ENCODE measurements around the gene NEGR1.
A peak's percentile ranks its signal among the peaks of the same experiment; 100 is the strongest.

The NEGR1 gene

DNA sequence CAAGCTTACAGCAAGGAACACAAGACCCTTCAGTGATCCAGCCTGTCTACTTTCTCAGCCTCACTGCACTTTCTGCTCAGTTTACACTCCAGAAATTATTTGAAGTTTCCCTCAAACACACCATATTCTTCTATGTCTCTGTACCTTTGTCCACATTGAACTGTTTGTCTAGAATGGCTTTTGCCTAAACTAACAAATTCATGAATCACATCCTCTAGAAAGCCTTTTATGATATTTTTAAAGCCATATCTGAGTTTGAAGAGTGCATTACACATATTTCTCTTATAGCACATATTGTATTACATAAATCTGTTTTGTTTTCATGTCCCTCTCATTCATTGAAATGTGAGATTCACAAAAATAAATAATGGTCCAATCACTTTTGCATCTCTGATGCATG lies 755.5 kb downstream of the NEGR1 start:
- DNase-seq: no peak

DNA sequence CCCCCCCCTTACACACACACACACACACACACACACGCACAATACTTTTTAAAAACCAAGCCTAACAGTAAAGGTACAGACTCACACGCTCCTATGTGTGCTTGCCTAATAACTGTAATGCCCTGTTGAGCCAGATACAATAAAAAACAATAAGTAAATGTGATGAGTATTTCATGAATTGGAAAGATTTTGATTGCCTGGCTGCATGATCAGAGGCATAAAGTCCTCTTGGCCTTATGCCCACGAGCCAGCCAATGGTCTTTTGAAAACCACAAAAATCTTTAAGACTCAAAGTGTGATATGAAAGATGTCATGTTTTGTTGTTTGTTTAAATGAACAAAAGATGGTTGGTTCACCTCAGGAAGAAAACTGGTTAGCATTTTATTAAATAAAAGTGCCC lies 759.6 kb downstream of the NEGR1 start:
- no peak for DNase-seq

DNA sequence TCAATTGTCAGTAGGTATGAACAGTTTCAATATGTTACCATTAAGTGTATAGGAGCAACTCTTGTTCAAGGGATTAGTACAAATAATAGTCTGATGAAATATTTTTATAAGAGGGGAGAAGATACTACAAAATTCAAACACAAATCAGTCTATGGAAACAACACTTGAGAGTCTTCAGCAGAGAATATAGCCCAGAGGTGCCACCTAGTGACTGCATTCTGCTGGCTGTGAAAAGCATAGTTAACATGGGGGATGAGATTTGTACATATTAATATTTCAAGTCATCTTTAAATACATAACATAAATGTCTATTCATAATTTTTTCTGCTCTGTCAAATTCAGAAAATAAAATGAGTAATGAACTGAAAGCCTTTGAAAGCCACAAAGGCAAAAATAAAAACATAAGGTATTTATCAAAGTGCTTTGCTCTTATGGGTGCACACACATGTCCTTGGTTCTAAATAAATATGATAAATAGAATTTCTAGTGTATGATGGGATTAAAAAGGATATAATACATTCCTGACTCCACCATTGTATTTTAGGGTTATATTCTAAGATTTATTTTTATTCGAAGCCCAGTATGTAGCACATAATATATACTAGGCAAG lies 760.6 kb downstream of the NEGR1 start:
- peak; percentile 64 for DNase-seq

DNA sequence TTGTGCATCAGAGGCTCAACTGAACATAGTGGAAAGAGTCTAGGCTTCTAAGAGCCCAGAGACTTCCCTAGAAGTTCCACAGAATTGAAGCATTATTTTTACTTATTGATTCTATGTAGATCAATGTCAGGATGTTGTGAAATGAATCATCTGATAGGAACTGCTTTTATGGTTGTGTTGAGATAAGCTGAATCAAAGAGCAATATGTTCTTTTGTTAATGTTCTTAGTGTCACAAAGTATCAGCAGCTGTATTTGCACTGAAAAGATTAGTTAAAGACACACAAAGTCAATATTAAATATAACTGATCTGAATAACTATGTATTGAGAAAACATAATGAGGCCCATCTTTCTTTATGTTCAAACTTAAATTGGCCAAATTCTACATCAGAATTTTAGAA lies 770.8 kb downstream of the NEGR1 start:
- DNase-seq: no peak

DNA sequence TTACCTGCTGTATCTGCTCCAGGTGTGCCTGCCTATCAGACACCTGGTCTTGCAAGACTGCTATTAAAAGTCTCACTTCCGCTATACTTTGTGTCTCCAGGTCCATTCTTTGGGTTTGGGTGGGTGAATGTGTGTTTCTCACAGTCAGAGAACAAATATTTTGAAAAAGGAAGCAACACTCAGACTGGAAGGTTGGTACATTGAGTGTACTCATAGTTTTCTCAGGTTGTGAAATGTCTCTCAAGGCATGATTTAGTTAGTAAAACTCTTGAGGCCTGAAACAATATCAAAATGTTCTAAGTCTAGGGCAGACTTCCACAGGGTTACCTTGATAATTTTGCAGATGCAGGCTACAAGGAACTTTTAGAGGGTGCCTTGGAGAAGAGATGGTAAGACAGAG lies 771.6 kb downstream of the NEGR1 start:
- DNase-seq: no peak

DNA sequence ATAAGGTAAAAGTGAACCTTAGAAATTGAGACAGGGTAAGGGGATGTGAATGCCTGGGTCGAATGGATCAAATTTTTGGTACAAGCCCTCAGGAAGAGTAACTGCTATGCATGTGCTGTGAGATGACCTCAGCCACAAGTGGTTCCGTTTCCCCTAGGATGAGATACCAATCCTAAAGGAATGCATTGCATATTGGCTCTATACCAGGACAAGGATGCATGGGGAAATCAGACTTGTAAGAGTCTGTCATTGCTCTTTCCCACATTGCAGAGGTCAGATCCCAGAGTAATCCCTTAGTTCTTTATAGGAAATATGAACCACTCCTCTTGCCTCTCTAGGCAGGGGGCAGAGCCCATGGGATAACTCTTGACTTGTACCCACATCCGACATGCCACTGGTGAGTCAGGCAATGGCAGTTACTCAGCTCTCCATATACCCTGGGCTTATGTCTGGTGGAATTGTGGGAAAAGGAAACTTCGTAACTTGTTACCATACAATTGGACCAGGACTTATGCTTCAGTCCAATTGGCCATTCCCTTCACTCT lies 773.2 kb downstream of the NEGR1 start:
- no peak for DNase-seq

DNA sequence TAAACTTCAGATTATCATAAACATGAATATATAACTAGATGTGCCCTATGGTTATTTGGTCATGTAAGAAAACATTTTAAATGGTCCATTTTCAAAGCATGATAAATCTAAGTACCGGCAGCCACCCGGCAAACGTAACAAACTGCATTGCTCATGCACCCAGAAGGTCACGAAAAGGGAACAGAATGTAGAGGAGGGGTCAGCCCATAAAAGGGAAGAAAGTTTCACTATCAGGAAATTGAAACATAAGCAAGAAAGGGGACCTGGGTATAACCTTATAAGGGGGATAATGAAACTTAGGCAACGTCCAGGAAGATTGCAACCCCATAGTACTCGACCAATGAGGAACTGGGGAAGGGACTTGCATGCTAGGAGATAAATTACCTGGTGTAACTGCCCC lies 780.3 kb downstream of the NEGR1 start:
- no peak for DNase-seq

DNA sequence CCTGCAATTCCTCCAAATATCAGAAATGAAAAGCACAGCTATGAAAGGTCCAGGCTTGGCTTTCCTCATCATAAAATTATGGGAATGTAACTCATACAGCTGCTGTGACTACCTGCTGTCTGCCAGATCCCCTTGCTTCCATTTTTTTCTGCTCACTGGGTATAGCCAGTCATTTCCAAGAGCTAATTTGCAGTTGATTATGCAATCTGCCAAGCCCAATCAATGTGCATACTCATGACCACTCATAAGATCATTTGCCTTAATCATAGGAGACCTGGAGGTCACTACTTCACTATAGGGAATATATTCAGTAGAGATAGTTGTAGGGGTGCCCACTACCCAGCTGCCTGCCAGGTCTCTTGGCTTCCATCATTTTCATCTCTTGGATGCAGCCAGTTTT lies 783.8 kb downstream of the NEGR1 start:
- DNase-seq: no peak

DNA sequence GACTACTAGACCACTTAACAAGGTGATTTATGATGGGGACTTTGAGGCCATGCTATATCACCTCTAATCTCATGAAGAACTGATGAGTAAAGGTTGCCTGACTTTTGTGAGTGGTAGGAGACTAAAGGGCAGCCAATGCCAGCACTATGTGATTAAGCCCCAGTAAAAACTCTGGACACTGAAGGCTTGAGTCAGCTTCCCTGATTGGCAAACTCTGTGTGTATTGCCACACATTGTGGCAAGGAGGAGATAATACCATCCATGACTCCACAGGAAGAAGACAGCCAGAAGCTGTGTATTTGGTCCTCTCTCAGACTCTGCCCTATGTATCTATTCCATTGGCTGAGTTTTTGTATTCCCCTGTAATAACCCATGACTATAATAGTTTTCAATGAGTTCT lies 788.2 kb downstream of the NEGR1 start:
- DNase-seq: no peak

DNA sequence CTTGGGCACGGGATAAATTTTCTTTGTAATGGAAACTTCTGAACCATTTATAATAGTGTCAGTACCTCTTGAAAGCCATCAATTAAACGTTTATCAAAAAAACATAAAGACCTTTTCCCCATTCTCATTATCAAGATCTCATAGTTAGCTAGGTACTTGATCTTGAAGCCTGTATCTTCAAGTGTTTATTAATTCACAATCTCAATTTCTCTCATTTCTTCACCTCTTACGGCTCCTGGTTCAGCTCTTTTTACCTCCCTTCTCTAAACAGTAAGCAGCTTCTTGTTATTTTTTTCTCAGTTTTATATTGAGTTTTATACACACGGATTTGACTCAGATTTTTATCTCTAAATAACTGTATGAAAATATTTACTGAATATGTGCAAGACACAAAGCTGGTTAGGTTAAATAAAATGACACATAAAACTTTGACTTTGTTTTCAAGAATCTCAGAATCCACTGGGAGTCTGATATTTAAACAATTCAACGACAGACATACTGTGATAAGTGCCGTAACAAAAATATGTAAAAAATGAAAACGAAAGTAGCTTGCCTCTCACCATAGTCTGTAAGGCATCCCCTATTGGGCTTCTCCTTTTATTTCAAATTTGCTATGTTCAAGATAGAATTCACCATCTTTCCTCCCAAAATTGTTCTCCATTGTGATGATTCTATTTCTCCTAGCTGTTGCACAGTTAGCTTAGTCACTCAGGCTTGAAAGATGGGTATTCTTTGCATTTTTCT lies 789.9 kb downstream of the NEGR1 start:
- no peak for DNase-seq

DNA sequence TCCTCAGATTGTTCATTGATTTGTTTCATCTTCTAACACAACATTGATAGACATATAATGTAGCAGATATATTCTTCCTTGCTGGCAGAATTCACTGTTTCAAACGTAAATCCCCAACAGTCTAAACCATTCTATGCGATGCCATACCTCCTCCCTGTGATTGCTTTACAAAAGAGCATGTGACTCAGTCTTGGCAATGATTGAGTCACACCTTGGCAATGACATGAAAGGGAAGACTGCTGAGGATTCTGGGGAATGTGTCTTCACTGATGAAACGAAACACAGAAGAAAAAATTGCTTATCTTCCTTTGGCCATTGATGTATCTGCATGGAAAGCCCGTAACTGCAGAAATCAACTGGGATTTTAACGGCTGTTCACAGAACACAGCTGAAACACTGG lies 791.9 kb downstream of the NEGR1 start:
- no peak for DNase-seq

DNA sequence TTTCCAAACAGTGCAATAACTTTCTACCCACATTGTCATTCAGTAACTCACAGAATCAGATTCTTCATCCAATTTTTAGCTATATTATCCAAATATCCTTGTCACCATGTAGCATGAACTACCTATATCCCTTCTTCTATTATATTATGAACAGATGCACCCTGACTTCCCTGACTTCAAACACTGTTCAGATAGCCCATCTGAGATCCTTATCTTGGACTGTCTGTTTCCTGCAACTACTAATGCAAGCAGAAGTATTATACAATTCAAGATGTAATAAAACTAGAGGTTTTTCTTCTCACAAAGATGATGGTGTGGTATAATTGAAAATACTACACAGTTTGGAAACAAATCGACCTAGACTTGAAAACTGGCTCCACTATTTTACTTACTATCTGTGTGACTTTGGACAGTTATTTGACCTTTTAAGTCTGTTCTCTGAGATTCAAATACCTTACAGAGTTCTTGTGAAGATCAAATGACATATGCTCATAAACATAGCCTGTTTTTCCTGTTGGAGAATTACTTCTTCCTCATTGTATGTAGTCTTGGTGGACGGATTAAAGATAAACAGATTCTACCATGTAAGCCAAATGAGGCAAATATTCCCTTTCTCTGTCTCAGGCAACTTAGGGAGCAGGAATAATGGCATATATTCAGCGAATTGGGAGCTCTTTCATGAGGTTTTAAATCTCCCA lies 793.6 kb downstream of the NEGR1 start:
- no peak for DNase-seq

DNA sequence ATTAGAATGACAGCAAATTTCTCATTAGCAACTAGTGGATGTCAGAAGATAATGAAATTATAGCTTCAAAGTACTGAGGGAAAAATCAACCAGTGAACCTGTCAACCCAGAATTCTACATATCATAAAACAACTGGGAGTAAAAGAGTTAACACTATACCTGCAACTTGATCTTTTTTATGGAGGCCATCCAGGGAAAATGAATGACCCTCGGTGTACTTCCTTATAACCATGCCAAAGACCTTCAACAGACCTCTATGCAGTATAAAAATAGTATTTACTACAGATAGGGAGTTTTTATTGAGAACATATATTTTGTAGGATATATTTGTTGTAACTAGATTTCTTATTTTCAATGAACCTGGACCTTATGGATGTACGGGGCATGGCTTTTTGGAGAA lies 809.0 kb downstream of the NEGR1 start:
- peak; percentile 86 for DNase-seq

DNA sequence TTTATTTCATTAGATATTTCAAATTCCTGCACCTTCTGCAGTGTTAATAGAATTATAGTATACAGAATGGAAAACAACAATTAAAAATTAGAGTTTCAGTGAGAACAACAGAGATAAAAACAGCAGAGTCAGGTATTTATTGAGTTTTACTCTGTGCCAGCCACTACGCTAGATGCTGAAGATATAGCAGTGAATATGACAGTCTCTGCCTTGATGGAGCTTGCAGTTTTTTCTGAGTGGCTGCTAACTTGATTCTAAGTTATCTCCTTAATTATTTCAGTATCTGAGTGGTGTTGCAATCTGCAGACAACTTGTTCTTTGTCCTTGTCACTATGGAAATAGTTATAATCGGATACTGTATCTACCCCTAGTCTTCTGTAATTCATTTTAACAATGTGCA lies 817.2 kb downstream of the NEGR1 start:
- no peak for DNase-seq

DNA sequence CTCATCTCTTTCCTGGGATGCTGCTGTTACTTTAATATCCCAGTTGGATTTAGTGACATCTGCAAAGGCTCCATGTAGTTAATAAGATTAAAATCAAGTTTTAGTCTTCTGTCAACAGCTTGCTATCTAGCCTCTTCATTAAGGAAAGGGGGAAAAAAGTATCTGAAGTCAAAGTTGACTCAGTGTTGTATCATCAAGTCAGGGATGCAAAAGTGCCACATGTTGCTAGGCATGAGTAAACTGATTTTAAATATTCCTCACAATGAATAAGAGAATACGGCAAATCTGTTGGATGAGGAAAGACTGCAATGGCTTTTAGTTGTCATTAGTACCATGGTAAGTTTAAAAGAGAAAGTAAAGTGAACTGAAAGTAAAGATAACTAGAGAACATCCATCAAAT lies 818.3 kb downstream of the NEGR1 start:
- DNase-seq: no peak

DNA sequence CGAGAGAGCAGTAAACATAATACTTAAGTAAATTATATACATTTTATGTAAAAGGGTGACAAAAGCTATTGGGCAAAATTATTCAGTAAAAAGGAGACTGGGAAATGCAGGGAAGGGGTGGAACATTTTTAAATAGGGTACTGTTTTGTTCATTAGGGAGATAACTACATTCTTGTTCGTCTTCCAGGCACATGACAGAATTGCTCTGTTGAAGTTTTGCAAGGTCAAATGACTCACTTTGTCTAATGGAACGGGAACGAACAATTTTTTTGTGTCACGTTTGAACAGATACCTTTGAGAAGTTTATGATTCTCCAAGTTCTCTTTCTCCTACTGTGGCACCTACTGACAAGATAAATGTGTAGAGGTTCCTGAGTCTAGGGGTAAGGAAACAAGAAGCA lies 819.2 kb downstream of the NEGR1 start:
- DNase-seq: no peak

DNA sequence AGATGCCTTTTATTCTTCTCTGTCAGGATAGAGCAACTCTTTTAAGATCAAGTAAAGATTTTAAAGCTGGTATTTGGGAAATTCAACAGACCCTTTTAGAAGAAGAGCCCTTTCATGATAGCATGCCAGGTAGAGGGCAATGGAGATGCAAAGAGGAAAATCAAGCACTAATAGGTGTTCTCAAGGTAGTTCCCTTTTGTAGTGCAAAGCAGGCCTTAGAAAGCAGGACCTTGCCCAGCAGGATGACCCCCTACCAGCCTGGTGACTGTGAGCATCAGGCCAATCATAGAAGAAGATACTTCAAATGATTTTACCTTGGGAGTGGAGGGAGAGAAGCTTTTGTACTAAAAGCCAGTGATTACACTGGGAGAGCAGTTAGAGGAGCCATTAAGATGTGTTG lies 820.1 kb downstream of the NEGR1 start:
- no peak for DNase-seq

DNA sequence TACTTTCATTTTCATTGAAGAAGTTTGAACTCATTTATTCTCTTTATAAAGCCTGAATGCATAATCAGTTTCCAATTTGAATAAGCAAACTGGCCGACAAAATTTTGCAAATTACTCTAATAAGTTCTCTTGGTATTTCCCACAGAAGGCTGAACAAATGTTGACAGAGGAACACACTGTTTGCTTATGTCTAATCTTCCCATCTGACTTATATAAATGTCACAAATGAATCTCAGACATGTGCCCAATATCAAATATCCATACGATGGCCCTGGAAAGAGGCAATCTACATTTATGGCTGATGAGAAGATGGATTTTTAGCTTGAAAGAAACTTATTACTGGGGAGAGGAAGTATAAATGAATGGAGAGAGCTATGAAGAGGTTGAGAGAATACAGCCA lies 820.9 kb downstream of the NEGR1 start:
- no peak for DNase-seq

DNA sequence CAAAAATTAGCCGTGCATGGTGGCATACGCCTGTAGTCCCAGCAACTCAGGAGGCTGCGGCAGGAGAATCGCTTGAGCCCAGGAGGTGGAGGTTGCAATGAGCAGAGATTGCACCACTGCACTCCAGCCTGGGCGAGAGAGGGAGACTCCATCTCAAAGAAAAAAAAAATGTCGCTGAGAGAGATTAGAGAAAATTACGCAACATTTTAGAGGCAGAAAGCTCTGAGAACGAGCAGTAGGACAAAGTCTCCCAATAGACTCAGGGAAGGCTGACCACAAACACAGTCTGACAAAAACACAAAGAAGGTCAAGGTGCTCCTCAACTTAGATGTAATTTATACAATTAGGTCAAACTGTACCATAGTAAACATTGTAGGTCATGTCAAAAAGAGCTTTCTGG lies 833.9 kb downstream of the NEGR1 start:
- no peak for DNase-seq

DNA sequence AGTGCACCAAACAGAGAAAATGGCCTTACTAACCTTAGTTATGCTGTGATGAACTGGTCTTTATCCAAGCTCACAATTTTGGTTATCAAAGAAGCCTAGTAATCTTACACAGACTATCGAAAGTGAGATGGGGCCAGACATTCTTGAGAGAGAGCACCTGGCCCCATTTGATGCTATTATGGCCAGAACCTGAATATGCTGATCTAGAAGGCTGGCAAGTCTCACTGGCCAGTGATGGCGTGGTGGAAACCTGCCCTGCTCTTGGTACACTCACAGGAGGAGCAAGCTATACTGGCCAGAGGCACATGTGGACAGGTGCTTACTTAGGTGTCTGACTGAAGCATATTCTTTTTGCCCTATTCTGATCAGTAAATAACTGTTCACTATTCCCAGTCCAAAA lies 843.7 kb downstream of the NEGR1 start:
- DNase-seq: no peak

DNA sequence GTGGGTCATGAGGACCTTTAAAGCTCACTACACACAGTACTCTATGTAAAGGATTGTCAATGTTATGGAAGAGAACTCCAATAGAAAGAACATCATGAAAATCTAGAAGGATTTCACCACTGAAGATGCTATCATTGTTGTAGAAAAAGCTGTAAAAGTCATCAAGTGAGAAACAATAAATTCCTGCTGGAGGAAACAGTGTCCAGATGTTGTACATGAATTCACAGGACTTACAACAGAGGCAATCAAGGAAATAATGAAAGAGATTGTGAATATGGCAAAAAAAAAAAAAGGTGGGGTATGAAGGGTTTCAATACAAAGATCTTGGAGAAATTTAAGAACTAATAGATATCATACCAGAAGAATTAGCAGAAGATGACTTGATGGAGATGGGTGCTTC lies 846.4 kb downstream of the NEGR1 start:
- no peak for DNase-seq

DNA sequence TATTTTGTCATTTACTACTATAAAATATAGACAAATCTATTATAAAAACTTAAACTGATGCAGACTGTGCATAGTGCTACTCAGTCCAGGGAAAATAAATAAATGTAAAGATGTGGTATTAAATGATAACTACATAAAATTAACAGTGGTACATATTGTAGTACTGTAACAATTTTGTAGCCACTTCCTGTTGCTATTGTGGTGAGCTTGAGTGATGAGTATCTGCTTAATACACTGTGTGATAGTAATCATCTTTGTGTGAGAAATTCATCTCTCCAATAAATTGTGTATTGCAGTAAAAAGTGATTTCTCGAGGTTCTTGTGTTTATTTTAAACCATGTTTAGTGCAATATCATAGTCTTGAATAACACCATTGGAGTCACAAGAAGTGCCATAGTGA lies 848.1 kb downstream of the NEGR1 start:
- no peak for DNase-seq

DNA sequence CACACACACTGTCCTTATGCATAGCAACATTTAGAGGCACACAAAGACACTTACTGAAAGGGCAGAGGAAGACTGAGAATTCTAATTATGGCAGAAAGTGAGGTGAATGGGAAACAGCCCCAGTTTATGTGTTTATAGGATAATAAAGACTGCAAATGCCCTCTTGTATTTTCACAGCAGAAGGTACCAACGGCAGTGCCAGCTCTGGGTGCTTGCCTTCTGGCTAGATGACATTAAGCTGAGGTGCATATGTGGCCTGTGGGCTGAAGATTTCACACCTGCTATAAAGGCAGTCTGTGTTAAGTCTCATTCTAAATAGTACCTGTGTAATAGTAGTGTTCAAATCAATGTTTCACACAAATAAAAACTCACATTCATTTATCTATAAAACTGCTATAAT lies 854.3 kb downstream of the NEGR1 start:
- no peak for DNase-seq

DNA sequence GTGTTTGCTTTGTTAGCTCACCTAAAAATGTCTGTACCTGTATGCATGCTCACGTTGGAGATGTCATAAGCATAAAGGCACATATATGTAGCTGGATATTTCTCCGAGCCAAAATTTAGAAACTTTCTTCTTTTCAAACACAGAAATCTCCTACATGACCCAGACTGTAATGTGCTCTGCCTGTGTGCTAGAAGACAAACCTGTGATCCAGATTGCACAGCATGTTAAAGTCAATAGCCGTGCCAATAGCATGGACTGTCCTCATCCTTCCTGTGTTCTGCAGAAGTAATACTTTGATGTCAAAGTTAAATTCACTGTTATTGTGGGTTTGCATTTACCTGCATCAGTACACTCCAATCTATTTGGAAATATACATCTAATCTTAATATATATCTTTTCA lies 855.3 kb downstream of the NEGR1 start:
- no peak for DNase-seq

Measured in NCI-H2029 treated with DMSO at 0.1 percent for 48 hours (cell line).